GM21529 (cell line): ENCODE data around the gene ECE1.

ENCODE experiments used
- ATAC-seq: cut with Tn5 transposase; IDR thresholded peaks from one replicate; pipeline ENCODE4 v1.9.1; 2021; ENCODE audit not compliant: unreplicated experiment

Gene ECE1

GRCh38 chr1:21325731-21326387 is 35.6 kb upstream of the ECE1 start:
- ATAC-seq, result no peak

- ATAC-seq, result no peak
Observed at GRCh38 chr1:21325231-21325718, 35.0 kb upstream of the ECE1 start.

GRCh38 chr1:21324368-21325141 is 34.3 kb upstream of the ECE1 start:
- ATAC-seq, result no peak

- no peak for ATAC-seq
Observed at GRCh38 chr1:21323091-21323490, 32.8 kb upstream of the ECE1 start.

- ATAC-seq, result no peak
Observed at GRCh38 chr1:21322681-21323016, 32.4 kb upstream of the ECE1 start.

GRCh38 chr1:21321963-21322680 is 31.9 kb upstream of the ECE1 start:
- no peak for ATAC-seq

GRCh38 chr1:21320410-21321108 is 30.3 kb upstream of the ECE1 start:
- no peak for ATAC-seq

GRCh38 chr1:21319447-21320407 is 29.5 kb upstream of the ECE1 start:
- ATAC-seq, result no peak

GRCh38 chr1:21318714-21319159 is 28.5 kb upstream of the ECE1 start:
- no peak for ATAC-seq

- no peak for ATAC-seq
Observed at GRCh38 chr1:21318057-21318713, 27.9 kb upstream of the ECE1 start.

GRCh38 chr1:21317690-21318043 is 27.4 kb upstream of the ECE1 start:
- no peak for ATAC-seq

- no peak for ATAC-seq
Observed at GRCh38 chr1:21317035-21317689, 26.9 kb upstream of the ECE1 start.

GRCh38 chr1:21314743-21315396 is 24.6 kb upstream of the ECE1 start:
- no peak for ATAC-seq

- no peak for ATAC-seq
Observed at GRCh38 chr1:21313886-21314721, 23.8 kb upstream of the ECE1 start.

GRCh38 chr1:21313203-21313885 is 23.1 kb upstream of the ECE1 start:
- ATAC-seq, result no peak

- ATAC-seq, result no peak
Observed at GRCh38 chr1:21312407-21312992, 22.2 kb upstream of the ECE1 start.

GRCh38 chr1:21311016-21311415 is 20.8 kb upstream of the ECE1 start:
- ATAC-seq, result no peak
